ENCODE results near the gene NCOR1. TPM values are rescaled to one million over a fixed set of nuclear protein-coding genes. Genes with fewer than 3 reads are reported as not detected.
"Not testable (repeated sequence)": the region's sequence is repeated elsewhere in the genome, so short reads cannot be mapped to it uniquely, and the experiment has no call there.

The NCOR1 gene
- total and polyA plus RNA-seq, 8 donors = 110 to 139 (median 117) TPM

DNA sequence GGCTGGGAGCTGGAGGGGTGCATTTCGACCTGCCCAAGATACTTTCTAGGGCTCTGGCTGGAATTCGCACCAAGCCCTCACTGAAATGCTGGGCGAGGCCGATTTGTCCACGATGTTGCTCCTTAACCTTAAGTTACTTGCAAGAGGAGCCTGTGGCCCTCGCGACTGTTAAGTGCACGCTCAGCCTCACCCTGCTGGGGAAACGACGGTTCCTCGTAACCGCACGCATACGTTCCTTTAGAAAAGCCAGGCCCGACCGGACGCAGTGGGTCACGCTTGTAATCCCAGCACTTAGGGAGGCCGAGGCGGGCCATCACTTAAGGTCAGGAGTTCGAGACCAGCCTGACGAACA lies 607 bp upstream of the NCOR1 start:
- intact Hi-C loops (cut with DNase I) = no loop called here
- TF ChIP-seq, protein P1, sequence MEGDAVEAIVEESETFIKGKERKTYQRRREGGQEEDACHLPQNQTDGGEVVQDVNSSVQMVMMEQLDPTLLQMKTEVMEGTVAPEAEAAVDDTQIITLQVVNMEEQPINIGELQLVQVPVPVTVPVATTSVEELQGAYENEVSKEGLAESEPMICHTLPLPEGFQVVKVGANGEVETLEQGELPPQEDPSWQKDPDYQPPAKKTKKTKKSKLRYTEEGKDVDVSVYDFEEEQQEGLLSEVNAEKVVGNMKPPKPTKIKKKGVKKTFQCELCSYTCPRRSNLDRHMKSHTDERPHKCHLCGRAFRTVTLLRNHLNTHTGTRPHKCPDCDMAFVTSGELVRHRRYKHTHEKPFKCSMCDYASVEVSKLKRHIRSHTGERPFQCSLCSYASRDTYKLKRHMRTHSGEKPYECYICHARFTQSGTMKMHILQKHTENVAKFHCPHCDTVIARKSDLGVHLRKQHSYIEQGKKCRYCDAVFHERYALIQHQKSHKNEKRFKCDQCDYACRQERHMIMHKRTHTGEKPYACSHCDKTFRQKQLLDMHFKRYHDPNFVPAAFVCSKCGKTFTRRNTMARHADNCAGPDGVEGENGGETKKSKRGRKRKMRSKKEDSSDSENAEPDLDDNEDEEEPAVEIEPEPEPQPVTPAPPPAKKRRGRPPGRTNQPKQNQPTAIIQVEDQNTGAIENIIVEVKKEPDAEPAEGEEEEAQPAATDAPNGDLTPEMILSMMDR (IDR thresholded peaks at IDR 0.05) = no peak
- ATAC-seq (peak; percentile 35), DNase-seq (no peak)
- Histone ChIP-seq H3K27ac (peak overlapping the region; percentile 98 to 99), H3K9me3 (no peaks in the 10 kb centered on the region), H3K4me3 (peak overlapping the region; percentile 96), H3K27me3 (no peaks in the 10 kb centered on the region), H3K36me3 (no peaks in the 10 kb centered on the region), H3K4me1 (peaks cover 23 to 55% of the 10 kb centered on the region in 2 donors)

DNA sequence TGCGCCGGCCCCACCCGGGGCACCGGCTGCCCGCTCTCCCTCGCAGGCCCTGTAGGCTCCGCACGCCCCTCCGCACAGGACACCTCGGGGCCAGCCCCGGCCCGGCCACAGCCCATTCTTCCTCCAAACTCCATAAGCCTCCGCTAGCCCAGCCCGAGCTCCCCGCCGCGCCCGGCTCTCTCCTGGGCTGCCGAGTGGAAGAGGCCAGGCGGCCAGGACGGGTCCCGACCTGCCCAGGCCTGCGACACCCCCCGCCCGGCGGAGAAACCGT lies 397 bp downstream of the NCOR1 start:
- H3K9me3 ChIP-seq = no peaks in the 10 kb centered on the region
- intact Hi-C loops (cut with DNase I) = no loop called here
- H3K4me3 ChIP-seq = peak overlapping the region; percentile 96
- H3K27ac ChIP-seq = peak overlapping the region; percentile 98 to 99
- TF ChIP-seq, protein P1 (IDR thresholded peaks at IDR 0.05) = no peak
- no peaks in the 10 kb centered on the region for H3K36me3 ChIP-seq
- DNase-seq (peak in 3 of 4 donors; percentile 29 to 91 (median 61)), ATAC-seq (peak; percentile 62)
- H3K4me1 ChIP-seq = peaks cover 23 to 60% of the 10 kb centered on the region in 2 donors
- H3K27me3 ChIP-seq = no peaks in the 10 kb centered on the region

DNA sequence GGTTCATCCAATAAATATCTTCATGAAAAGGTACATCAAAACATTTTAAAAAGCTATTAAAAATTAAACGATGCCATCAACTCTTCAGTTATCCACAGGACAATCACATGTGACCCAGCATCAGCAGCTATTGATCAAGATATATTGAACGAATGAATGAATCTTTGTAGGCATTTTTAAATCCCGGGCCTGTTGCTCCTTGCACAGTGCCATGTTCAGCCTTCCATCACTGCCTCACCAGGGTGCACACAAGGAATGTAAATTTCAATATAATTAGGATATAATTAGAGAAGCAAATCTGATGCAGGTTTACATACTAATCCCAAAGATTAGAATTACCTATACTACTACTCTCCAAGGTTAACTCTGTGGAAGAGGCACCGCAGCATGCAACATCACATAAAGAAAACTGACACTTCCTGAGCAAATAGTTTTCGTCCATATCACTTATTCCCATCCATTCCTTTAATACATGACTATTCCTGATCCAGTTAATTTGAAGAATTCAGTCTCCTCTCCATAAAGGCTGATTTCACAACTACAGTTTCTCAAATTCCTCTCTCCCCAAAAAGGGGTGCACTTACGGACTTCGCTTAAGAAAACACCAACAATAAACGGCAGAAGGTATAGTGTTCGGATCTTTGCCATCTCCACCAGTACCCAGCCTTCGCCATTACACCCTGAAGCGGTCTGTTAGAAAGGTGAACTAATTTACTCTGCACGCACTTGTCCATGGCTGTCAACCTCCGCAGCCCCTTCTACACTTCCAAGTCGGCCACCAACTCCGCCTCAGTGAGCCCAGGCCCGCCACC lies 938 bp downstream of the NCOR1 start:
- intact Hi-C loops (cut with DNase I) = no loop called here
- no peak for DNase-seq
- H3K36me3 ChIP-seq = no peaks in the 10 kb centered on the region
- peak overlapping the region; percentile 96 for H3K4me3 ChIP-seq
- TF ChIP-seq, protein P1 (IDR thresholded peaks at IDR 0.05) = no peak
- peaks cover 23 to 65% of the 10 kb centered on the region in 2 donors for H3K4me1 ChIP-seq
- no peak for ATAC-seq
- peak overlapping the region; percentile 98 to 99 for H3K27ac ChIP-seq
- H3K27me3 ChIP-seq = no peaks in the 10 kb centered on the region
- no peaks in the 10 kb centered on the region for H3K9me3 ChIP-seq

DNA sequence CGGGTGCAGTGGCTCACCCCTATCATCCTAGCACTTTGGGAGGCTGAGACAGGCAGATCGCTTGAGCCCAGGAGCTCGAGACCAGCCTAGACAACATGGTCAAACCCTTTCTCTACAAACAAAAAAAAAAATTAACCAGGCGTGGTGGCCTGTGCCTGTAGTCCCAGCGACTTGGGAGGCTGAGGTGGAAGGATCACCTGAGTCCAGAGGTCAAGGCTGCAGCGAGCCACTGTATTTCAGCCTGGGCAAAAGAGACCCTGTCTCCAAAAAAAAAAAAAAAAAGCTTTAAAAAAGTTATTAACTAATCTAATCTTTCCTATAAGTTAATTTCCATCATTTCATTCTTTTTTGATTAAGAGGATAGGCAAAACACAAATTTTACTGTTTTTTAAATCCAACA lies 2.5 kb downstream of the NCOR1 start:
- intact Hi-C loops (cut with DNase I) = no loop called here
- ATAC-seq = no peak
- peaks cover 19 to 66% of the 10 kb centered on the region in 2 donors for H3K4me1 ChIP-seq

DNA sequence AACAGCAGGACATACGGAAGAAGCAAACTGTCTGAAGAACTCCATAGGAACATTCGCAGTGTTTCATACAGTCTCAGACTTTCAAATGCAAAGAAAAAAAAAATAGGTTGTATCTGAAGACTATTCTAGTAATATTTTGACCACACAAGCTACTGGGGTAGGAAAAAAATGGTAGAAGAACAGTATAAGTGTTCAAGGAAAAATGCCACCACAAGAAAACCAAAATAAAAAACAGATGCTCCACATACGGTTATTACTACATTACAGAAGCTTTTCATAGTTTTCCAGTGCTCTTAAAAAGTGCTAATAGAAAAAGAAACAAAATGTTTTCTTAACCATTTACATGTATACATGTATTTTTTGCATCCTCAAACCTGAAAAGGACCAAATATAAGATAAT lies 3.7 kb downstream of the NCOR1 start:
- no peaks in the 10 kb centered on the region for H3K9me3 ChIP-seq
- no peak overlapping the region for H3K4me3 ChIP-seq
- H3K4me1 ChIP-seq = peaks cover 14 to 71% of the 10 kb centered on the region in 2 donors
- intact Hi-C loops (cut with DNase I) = no loop called here
- TF ChIP-seq, protein P1 (IDR thresholded peaks at IDR 0.05) = no peak
- H3K36me3 ChIP-seq = no peaks in the 10 kb centered on the region
- H3K27me3 ChIP-seq = no peaks in the 10 kb centered on the region
- ATAC-seq (no peak), DNase-seq (no peak)
- H3K27ac ChIP-seq = no peak overlapping the region

More for the DNA sequence above, 2.5 kb downstream of the NCOR1 start:
- Histone ChIP-seq H3K9me3 (no peaks in the 10 kb centered on the region), H3K4me3 (no peak overlapping the region), H3K27me3 (no peaks in the 10 kb centered on the region), H3K36me3 (no peaks in the 10 kb centered on the region), H3K27ac (no peak overlapping the region)
- no peak for DNase-seq
- TF ChIP-seq, protein P1 (IDR thresholded peaks at IDR 0.05) = no peak

DNA sequence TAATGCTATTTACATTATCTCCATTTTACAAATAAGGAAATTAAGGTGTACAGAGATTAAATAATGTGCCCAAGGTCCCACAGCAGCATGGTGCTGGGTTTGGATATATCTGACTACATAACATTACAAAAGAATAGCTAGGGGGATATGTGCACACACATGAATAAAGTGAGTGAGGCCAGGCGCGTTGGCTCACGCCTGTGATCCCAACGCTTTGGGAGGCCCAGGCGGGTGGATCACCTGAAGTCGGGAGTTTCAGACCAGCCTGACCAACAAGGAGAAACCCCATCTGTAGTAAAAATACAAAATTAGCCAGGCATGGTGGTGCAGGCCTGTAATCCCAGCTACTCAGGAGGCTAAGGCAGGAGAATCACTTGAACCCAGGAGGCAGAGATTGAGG lies 10.6 kb downstream of the NCOR1 start:
- DNase-seq; H3K9me3 ChIP-seq; H3K4me3 ChIP-seq; H3K36me3 ChIP-seq; H3K27me3 ChIP-seq; H3K27ac ChIP-seq; ATAC-seq; intact Hi-C loops (cut with DNase I): not testable (repeated sequence)
- H3K4me1 ChIP-seq = peaks cover 4 to 81% of the 10 kb centered on the region in 2 donors

DNA sequence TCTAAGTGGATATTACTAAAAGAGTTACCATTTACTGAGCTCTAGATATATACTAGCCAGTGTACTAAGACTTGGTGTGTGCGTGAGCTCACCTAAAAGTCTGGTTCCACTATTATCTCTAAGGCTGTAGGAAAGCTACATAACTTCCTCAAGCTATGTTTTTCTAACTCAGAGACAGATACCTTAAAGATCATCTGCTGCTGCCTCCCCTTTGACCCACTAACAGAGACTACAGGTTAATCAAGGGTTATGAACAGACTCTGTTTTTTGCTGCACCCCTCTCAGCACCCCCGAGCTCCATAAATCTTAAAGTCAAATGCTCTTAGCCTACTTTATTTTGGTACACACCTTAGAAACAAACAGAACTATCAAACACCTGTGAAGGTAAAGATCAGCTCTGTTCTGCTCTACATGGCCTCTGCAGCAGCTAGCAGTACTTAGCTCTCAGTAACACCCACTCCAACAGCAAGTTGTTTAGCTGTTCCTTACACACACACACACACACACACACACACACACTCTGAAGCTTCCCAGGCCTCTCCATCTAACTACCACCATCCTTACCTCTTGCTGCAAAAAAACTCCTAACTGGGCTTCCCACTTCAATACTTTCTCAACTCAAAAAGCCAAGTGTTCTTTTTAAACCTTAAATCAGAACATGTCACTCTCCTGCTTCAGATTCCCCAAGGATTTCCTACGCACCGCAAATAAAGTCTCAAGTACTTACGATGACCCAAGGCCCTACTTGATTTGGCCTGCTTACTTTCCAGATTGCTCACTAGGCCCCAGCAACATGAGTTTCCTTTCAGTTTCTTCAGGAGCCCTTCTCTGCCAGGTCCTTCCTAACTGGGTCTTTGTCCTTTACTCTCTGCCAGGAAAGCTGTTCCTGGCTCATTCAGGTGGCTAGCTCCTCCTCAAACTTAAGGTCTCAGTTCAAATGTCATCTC lies 12.5 kb downstream of the NCOR1 start:
- intact Hi-C loops (cut with DNase I); H3K36me3 ChIP-seq; H3K4me3 ChIP-seq; H3K27me3 ChIP-seq; H3K9me3 ChIP-seq: not testable (repeated sequence)
- ATAC-seq (peak; percentile 62), DNase-seq (peak in 1 of 4 donors; percentile 29)
- H3K4me1 ChIP-seq = peaks cover 10 to 85% of the 10 kb centered on the region in 2 donors
- peak overlapping the region; percentile 13 to 39 for H3K27ac ChIP-seq
